ENCODE measurements around the gene FAM114A1.
"Not testable (repeated sequence)": the region's sequence is repeated elsewhere in the genome, so short reads cannot be mapped to it uniquely, and the experiment has no call there.

FAM114A1 gene

GRCh38 chr4:38904682-38905081 is 37.1 kb downstream of the FAM114A1 start:
- DNase-seq = no peak

DNA sequence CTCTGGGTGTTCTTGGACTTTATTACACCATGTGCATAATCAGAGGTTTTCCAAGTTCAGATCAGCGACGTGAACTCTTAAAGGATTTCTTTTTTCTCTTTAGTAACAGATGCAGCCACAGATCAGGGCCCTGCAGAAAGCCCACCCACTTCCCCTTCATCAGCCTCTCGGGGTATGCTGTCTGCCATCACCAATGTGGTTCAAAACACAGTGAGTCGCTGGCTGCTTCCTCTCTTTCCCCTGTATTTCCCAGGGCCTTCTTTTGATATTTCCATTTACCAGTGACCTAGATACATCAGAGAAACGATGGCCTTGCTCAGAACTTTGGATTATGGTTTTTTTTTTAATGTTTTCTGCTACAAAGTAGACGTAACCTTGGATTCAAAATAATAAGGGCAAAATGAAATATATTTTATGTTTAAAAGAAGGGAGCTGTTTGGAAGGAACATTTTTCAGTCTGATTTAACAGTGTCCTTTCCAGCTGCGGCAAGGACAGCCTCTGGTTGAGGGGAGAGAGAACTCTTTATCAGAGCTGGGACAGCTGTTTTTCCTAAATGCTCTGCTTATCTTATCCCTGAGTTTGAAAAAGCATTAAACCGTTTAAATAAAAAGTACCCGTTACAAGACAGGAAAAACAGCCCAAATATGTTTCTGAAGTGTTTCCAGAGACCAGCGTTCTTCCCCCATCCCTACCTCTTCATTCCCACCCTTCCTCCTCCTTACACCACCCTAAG is 38.2 kb downstream of the FAM114A1 start:
- no peak for DNase-seq

- DNase-seq = no peak
These were observed 40.2 kb downstream of the FAM114A1 start for GRCh38 chr4:38907696-38908270.

GRCh38 chr4:38909015-38909414 is 41.4 kb downstream of the FAM114A1 start:
- no peak for DNase-seq

DNA sequence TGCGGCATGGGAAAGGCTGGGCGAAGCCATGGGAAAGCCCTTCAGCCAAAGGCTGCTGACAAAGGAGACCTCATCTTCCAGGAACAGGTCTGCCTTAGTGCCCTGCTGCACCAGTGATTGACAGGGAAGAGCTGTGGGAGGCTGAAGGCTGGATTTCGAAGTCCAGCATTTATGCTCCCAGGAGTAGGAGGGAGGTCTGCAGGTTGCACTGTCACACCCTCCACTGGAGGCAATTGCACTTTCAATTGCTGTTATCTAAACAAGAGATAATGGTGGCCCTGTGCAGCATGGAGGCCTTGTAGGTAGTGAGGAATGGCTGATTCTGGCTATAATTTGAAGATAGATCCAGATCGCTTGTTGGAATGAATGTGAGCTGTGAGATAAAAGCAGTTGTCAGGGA is 43.7 kb downstream of the FAM114A1 start:
- DNase-seq = no peak

GRCh38 chr4:38914854-38915253 is 47.2 kb downstream of the FAM114A1 start:
- DNase-seq = no peak

GRCh38 chr4:38916267-38916666 is 48.7 kb downstream of the FAM114A1 start:
- not testable (repeated sequence) for DNase-seq

DNA sequence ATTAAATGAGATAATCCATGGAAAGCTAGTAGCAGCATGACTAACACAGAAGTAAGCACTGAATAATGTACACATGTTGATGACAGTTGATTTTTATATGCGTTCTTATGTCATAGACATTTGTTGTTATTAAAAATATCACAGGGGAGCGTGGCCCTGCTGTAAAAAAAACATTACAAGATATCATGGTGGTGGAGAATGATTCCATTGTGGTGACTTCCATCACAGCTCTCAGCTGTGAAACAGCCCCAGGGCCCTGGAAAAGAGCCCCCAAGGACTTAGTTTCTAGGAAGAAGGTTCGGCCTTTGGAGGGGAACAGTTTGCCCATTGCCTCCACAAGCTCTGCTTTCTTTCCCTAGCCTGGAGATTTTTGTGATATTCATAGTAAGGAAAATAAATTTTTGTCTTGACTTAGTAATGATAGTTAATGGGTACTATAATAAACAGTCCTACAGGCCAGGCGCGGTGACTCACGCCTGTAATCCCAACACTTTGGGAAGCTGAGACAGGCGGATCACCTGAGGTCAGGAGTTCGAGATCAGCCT is 49.9 kb downstream of the FAM114A1 start:
- no peak for DNase-seq

- DNase-seq = no peak
These were observed 51.9 kb downstream of the FAM114A1 start for GRCh38 chr4:38919494-38919893.

DNA sequence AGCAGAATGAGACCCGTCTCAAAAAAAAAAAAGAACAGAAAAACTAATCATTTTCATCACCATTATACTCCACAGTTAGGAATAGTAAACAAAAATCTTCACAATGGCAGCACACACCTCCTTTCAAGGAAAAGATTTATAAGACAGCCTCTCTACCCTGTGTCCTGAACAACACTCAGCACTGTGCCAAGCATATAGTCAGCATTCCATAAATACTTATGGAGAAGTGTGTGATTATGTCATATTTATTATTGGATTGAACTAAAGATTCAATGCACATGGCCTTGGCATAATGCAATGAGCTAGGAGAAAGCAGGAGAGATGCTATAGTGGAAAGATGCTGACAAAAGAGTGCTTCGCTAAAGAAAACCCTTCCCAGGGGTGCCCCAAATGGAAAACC is 52.6 kb downstream of the FAM114A1 start:
- DNase-seq = no peak

DNA sequence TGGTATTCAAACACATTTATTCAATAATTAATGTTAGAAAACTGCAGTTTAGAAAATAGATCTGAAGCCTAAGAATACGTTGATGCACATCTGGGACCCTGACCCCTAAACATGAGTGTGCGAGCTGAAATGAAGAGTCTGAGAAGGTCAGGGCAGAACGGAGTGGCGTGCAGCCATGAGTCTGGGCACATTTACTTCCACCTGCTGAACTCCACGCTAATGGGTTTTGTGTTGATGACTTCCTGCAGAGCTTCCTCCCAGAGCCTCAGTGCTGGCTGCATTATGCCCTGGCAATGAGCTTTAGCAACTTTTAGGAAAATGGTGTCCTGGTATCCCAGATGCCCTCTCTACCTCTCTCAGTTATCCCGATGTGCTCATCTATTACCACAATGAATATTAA is 53.1 kb downstream of the FAM114A1 start:
- DNase-seq = no peak

DNA sequence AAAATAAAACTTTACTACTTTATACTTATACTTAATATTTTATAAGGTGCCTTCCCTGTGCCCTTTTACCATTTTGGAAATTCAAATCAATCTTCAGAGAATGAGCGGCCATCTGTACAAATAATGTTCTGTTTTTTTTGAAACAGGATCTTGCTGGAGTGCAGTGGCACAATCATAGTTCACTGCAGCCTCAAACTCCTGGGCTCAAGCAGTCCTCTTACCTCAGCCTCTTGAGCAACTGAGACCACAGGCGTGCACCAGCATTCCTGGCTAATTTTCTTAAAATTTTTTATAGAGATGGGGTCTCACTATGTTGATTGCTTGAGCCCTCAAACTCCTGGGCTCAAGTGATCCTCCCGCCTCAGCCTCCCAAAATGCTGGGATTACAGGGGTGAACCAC is 53.5 kb downstream of the FAM114A1 start:
- no peak for DNase-seq

GRCh38 chr4:38923746-38924145 is 56.1 kb downstream of the FAM114A1 start:
- no peak for DNase-seq

- no peak for DNase-seq
These were observed 56.7 kb downstream of the FAM114A1 start for GRCh38 chr4:38924353-38924752.

DNA sequence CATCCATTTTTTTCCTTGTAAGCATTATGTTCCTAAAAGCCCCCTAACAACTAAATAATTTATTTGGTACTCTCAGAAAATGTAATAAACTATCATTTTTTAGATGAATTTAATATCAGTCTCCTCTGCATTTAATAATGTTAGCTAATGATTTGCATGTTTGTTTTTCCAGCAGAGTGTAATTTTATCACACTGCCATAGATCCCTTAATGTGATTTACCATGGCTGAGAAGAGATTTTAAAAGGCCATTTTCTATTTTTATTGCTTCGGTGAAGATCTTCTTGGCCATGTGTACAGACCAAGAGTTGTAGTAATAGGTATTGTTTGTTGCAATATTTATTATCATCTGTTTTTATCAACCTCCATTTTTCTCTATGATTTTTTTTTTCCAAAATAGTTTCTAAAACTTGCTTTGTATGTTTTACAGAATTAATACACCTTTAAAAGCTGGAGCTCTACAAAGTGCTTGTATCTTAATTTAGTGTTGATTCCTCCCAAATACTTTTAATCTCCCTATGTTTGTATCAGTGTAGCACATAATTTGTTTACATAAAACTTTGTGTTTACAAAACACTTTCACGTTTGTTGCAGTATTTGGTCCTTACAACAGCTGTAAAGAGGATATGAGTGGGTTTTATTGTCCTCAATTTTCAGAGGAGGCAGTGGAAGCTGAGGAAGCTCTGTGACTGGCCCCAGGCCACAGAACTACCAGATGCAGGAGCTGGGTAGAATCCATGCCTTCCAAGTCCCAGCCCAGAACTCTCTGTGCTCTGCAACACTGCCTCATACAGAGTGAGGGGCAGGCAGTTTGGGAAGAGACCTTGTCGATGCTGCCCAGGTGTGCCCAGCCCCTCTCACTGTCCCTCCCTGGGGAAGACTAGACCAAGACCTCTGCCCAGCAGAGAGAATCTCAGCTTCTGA is 58.1 kb downstream of the FAM114A1 start:
- no peak for DNase-seq

GRCh38 chr4:38926896-38927295 is 59.3 kb downstream of the FAM114A1 start:
- no peak for DNase-seq

DNA sequence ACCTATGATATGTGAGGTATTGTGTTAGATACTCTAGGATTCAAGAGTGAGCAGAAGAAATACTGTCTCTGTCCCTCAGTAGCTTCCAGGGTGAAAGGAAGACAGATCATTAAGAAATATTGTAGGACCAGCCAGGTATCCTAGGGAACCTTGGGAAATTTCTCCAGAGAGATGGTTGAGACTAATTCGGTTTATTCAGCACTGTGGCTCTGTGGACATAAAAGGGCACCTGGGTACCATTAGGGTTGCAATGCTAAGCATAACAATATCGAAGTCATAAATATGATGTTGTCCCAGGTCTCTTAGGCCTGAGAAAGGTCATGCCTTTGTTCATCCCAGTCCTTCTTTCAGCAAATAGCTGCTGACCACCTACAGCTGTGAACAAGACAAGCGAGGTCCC is 61.0 kb downstream of the FAM114A1 start:
- no peak for DNase-seq

GRCh38 chr4:38928974-38929373 is 61.4 kb downstream of the FAM114A1 start:
- DNase-seq = no peak

- DNase-seq = no peak
These were observed 62.6 kb downstream of the FAM114A1 start for GRCh38 chr4:38930204-38930603.

- no peak for DNase-seq
These were observed 63.1 kb downstream of the FAM114A1 start for GRCh38 chr4:38930707-38931106.

- no peak for DNase-seq
These were observed 63.5 kb downstream of the FAM114A1 start for GRCh38 chr4:38931125-38931524.

- no peak for DNase-seq
These were observed 67.9 kb downstream of the FAM114A1 start for GRCh38 chr4:38935391-38936073.

- DNase-seq = no peak
These were observed 71.6 kb downstream of the FAM114A1 start for GRCh38 chr4:38939165-38939564.

All from NCI-H1930 (cell line).